ENCODE results near the gene MAPKAP1. TPM values are rescaled to one million over a fixed set of nuclear protein-coding genes. Genes with fewer than 3 reads are reported as not detected.

Gene MAPKAP1
- total RNA-seq, 4 donors from 2014 or later = 54.1 to 195 (median 61.9) TPM

GRCh38 chr9:125387861-125388524, 319.0 kb downstream of the MAPKAP1 start:
- Histone ChIP-seq H3K9me3 (no peaks in the 10 kb centered on the region), H3K36me3 (no peaks in the 10 kb centered on the region), H3K4me1 (no peaks in the 10 kb centered on the region), H3K4me3 (no peak overlapping the region), H3K27me3 (no peaks in the 10 kb centered on the region), H3K27ac (no peak overlapping the region)
- TF ChIP-seq POLR2A (IDR thresholded peaks at IDR 0.05) = no peak
- no peak for TF ChIP-seq CTCF (IDR thresholded peaks at IDR 0.05)
- DNase-seq = no peak
- intact Hi-C loops (cut with DNase I; ENCODE audit: low total_unique reads) = no loop called here

Small RNA genes lying within 50 kb of the gene (small RNA-seq; reads per million reads assigned to genes)
- gene RF00017 = not detected

Other genes with a start within 250 kb of the MAPKAP1 start
- gene PBX3, start 40.2 kb upstream of the MAPKAP1 start, total RNA-seq = 100 to 1,000 TPM in 1 of 4 donors, 10 to 100 TPM in 2, 1 to 10 TPM in 1; 5.1 to 360 (median 44.1) TPM